Measurements from ENCODE around the gene KCNG2.

Gene KCNG2

DNA sequence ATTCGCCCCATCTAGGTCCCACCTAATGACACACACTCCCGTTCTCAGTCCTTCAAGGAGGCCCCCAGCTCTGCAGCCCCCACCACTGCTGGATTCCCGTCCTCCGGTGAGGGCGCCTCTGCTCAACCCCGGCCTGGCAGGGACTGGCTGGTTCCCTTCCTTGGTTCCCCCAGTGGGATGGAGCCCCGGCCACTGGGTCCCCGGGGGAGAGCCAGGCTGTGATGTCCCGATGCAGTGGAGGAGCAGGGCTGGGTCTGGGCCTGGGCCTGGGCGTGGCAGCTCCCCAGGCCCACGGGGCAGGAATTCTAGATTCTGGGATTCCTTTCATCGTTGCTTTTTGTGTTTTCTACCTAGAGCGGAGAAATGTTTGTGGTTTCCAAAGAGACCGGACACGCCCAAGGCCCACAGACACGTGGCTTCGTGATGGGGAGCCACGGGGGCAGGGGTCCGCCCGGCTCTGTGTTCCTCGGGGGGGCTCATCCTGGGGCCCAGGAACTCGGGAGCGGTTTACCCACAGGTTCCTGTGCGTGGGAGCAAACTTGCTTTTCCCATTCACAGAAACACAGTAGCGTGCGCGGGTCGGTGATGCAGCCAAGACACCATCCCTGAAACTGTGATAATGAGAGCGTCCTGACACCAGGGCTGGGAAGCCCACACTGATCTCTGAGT, 86.7 kb downstream of the KCNG2 start:
- no peak for DNase-seq (ENCODE audit: low read depth, low spot score)

GRCh38 chr18:79884963-79885728, 87.4 kb downstream of the KCNG2 start:
- DNase-seq (ENCODE audit: low read depth, low spot score): no peak

- DNase-seq (ENCODE audit: low read depth, low spot score): no peak
Observed at GRCh38 chr18:79887181-79888000, 89.7 kb downstream of the KCNG2 start.

DNA sequence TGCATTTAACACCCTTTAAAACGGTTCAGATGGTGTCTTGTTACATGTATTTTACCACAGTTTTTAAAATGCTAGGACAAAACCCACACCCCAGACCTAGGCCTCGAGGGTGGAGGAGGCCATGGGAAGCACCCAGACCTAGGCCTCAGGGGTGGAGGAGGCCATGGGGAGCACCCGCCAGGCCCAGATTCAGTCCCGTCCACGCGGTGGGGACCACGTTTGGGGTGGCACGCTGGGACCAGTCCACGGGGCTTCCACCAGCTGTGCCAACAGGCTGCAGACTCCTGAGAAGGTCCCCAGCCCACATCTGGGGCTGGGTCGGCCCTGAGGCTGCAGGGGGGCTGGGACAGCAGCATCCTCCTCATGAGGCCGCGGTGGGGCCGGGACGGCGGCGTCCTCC, 90.3 kb downstream of the KCNG2 start:
- DNase-seq (ENCODE audit: low read depth, low spot score): no peak

DNA sequence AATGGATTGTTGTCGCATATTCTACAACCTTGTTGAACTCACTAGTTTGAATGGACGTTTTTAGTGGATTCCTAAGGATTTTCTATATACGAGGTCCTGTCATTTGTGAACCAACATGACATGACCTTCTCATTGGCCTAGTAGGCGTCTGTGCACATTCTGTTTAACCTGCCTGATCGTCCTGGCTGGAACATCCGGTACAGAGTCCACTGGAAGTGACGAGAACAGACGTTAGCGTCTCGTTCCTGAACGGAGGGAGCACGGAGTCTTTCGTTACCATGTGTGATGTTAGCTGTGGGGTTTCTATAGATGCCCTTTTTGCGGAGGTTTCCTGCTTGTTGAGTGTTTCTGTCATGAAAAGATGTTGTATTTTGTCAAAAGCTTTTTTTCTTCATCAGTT, 91.8 kb downstream of the KCNG2 start:
- DNase-seq (ENCODE audit: low read depth, low spot score): no peak

- no peak for DNase-seq (ENCODE audit: low read depth, low spot score)
Observed at GRCh38 chr18:79890674-79891073, 92.9 kb downstream of the KCNG2 start.

GRCh38 chr18:79896738-79897137, 99.0 kb downstream of the KCNG2 start:
- DNase-seq (ENCODE audit: low read depth, low spot score): no peak

DNA sequence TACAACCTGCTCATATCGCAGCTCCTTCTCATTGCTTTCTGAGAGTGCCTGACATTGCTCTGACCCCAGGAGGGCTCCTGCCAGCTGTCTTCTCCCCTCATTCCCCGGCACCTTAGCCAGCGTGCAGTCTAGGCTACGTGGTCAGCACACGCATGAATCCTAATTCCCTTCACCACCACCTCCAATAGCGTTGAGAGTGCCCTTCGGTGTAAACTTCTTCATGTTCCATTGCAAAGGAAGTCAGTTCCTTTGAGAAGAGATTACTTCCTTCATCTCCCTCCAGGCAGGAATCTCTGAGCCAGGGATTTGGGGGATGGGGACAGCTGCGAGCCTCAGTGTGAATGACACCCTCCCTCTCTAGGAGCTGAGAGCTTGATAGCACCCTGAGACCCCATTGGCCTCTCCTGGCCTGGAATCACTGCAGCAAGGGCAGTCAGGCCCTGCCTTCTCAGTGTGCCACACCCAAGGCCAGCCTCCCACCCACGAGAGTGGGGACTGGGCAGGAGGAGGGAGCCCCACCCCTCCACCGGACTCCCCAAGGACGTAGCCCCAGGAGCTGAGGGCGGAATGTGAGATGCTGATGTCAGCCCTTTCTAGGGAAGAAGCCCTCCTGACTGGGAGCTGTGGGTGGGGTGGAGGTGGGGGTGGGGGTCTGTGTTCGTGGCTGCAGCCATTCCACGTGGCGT, 100.3 kb downstream of the KCNG2 start:
- no peak for DNase-seq (ENCODE audit: low read depth, low spot score)

GRCh38 chr18:79898952-79899608, 101.3 kb downstream of the KCNG2 start:
- no peak for DNase-seq (ENCODE audit: low read depth, low spot score)

DNA sequence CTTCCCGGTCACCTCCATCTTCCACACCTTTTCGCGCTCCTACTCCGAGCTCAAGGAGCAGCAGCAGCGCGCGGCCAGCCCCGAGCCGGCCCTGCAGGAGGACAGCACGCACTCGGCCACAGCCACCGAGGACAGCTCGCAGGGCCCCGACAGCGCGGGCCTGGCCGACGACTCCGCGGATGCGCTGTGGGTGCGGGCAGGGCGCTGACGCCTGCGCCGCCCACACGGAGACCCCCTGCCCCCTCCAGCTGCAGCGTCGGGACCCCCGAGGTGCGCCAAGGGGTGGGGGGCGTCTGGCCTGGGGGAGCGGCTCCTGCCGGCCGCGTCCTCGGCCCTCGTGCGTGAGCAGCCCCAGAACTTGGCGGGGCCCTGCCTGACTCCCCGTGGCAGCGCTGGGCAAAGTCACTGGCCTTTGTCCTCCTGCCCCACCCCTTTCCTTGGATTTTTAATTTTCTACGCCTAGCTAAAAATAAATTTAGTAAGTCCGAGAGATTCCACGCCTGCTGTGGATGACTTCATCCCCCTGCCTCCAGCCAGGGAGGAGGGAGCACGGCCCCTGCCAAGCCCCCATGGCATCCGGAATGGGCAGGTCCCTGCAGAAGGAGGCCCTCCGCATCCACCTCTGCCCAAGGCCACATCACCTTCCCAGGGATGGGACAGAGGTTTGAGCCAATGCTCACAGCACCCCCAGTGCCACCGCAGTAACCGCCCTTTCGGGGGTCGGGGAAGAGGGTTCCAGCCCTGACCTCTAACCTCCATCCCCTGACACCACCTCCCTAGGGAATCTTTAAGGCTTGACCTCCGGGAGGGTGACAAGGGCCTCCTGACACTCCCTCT, 102.1 kb downstream of the KCNG2 start:
- no peak for DNase-seq (ENCODE audit: low read depth, low spot score)

GRCh38 chr18:79900610-79901570, 103.2 kb downstream of the KCNG2 start:
- DNase-seq (ENCODE audit: low read depth, low spot score): no peak

- no peak for DNase-seq (ENCODE audit: low read depth, low spot score)
Observed at GRCh38 chr18:79901665-79902064, 103.9 kb downstream of the KCNG2 start.

GRCh38 chr18:79902075-79902474, 104.3 kb downstream of the KCNG2 start:
- DNase-seq (ENCODE audit: low read depth, low spot score): no peak

GRCh38 chr18:79902640-79903039, 104.9 kb downstream of the KCNG2 start:
- DNase-seq (ENCODE audit: low read depth, low spot score): no peak

DNA sequence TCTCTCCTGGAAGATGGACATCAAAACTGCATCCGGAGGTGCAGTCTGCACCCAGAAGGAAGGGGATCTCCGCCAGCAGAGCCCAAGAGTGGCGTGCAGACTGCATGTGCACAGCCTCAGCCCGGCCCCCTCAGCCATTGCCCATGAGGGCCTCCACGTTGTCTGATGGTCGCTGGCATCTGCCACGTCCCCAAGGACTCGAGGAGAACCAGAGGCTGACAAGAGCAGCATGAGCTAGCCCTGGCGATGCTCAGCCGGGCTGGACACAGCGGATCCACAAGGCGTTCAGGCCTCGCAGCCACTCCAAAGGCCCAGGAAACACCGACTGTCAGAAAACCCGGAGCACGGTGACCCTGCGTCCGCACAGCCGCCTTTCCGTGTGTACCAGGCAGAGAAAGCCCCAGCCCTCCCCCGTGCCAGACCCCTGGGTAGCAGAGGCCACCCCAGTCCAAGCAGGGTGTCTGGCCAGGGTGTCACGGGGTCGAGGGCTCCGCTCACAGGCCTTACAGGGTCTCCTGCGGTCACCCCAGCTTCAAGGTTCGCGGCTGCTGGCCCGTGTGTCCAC, 105.4 kb downstream of the KCNG2 start:
- no peak for DNase-seq (ENCODE audit: low read depth, low spot score)

- DNase-seq (ENCODE audit: low read depth, low spot score): no peak
Observed at GRCh38 chr18:79903787-79904356, 106.1 kb downstream of the KCNG2 start.

DNA sequence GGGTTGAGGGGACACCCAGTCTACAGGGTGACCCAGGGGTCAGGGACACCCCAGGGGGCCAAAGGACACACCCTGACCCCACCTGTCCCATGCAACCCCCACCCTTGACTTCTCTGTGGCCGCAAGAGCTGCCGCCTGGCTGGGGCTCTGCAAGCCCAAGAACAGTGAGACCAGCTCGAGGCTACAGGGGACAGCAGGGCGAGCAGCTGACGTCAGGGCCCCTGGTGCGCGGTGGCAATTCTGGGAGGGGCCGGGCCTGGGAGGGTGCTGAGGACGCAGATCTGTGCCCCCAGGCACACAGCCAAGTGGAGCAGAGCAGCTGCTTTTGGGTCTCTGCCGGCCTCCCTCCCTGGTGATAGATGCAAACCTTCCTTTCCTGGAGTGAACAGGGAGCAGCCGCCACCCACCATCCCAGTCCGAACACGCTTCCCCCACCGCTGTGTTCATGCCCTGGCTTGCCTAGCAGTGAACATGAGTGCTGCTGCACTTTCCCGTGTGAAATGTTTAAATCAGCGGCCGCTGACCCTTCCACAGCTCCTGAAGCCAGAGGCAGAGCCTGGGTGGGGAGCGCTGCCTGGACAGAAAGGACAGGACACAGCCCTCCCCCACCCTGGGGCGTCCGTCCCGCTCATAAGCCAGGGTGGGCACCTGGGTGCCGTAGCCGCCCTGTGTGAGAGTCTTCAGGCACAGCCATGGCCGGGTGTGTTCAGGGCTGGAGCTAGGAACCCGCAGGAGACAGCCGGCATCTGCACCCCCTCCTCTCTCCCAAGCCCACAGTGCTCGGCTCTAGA, 106.8 kb downstream of the KCNG2 start:
- no peak for DNase-seq (ENCODE audit: low read depth, low spot score)
